HG02938 (cell line): ENCODE measurements around the gene TMEM219.

ENCODE experiments used
- ATAC-seq: cut with Tn5 transposase; IDR thresholded peaks from one replicate; pipeline ENCODE4 v1.9.1; 2021; ENCODE audit warnings: mild to moderate bottlenecking, moderate library complexity; ENCODE audit not compliant: unreplicated experiment

The TMEM219 gene

DNA sequence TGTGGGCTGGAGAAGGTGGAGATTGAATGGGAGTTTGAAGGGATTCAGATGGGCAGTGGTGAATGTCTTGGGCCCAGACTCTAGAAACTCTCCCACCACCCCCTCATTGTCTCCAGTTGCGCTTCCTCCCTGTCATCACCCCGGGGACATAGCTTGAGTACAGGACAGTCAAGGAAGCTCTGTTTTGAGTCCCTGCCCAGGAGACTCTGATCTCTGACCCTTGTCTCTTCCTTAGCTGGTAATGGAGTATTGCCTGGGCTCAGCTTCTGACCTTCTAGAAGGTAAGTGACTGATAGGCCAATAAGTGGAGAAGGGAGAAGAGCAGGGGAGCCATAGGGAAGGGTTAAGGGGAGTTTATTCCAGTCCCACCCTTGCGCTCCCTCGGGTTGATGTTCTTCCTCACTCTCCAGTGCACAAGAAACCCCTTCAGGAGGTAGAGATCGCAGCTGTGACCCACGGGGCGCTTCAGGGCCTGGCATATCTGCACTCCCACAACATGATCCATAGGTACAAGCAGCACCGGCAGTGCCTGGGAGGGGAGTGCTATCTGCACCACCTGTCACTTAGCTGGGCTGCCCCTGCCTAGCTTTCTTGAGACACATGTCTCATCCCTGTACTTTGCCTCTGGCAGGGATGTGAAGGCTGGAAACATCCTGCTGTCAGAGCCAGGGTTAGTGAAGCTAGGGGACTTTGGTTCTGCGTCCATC, 16.8 kb downstream of the TMEM219 start:
- no peak for ATAC-seq

DNA sequence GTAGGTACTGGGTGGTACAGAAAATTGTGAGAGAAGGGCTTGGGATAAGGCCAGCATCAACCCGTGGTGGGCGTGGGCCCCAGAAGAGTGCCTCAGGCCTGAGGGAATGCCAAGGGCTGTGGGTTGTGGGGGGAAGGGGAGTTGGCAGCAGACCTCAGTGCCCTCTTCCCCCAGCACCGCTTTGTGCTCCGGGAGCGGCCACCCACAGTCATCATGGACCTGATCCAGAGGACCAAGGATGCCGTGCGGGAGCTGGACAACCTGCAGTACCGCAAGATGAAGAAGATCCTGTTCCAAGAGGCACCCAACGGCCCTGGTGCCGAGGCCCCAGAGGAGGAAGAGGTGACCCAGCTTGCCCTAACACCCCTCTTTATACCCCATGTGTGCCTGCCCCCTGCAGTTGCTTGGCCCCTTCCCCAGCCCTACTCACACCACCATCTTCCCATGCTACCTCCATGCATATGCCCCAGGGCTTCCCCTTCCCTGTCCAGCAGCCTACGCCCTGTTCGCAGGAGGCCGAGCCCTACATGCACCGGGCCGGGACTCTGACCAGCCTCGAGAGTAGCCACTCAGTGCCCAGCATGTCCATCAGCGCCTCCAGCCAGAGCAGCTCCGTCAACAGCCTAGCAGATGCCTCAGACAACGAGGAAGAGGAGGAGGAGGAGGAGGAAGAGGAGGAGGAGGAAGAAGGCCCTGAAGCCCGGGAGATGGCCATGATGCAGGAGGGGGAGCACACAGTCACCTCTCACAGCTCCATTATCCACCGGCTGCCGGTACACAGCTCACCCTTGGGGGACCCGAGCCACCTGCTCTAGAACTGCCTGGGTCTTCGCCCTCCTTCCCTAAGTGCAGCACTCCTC, 20.9 kb downstream of the TMEM219 start:
- no peak for ATAC-seq

DNA sequence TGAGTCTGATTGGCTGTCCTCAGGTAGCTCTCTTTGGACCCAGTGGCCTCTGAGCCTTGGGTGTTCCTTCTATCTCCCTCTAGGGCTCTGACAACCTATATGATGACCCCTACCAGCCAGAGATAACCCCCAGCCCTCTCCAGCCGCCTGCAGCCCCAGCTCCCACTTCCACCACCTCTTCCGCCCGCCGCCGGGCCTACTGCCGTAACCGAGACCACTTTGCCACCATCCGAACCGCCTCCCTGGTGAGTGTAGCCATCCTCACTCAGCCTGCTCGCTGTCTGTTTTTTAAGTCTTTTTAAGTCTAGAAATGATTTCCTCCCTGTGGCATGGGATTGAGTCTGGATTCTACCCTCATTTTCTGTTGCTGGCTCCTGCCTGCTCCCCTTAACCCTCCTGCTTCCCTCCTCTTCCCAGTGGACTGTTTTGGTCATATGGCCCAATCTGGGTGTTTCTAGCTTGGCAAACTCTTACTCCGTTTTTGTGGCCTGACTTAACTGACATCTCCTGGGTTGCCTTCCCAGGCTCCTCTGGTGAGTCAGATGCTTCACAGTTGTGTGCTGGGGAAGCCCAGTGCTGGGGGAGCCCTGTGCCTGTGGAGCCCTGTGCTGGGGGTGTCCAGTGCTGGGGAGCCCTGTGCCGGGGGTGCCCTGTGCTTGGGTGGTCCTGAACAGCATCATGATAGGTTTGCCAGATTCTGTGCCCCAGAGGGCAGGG, 21.7 kb downstream of the TMEM219 start:
- ATAC-seq = no peak

DNA sequence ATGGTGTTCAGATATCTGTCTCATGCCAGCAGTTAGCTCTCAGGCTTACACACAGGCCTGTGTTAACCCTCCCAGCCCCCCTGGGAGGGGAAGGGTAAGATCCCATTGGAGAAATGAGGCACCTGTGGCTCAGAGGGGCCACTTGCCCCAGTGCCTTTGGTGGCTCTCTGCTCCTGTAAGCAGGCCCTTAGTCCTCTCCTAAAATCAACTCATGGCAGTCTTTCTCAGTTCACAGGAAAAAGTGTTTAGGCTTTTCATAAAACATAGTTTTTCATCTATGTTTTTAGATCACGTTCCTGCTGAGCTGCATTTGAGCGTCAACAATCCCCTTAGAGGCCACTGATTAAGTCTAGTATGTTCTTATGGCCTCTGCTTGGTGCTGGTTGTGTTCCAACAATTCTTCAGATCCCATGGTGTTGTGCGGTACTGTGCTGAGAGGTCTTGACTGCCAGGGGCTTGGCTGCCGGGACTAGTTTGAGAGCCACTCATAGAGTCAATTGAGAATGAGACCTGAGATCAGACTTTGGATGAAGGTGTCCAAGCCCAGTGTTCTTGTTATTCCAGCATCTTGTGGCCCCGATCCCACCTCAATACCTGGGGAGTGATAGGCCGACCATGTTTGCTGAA, 22.4 kb downstream of the TMEM219 start:
- no peak for ATAC-seq

DNA sequence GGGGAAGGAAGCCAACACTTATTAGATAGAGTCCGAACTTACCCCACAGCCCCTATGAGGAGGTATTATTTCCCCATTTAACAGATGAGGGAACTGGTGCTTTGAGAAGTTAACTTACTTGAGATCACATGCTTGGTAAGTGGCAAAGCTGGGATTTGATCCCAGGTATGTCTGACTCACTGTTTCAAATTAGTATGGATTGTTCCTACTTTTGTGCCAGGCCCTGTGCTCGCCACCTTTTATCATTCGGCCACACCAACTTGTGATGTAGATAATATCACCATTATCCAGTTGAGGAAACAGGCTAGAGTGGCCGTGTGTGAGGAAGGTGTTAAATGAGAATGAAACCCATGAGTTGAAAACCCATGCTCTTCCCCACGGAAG, 22.9 kb downstream of the TMEM219 start:
- no peak for ATAC-seq

DNA sequence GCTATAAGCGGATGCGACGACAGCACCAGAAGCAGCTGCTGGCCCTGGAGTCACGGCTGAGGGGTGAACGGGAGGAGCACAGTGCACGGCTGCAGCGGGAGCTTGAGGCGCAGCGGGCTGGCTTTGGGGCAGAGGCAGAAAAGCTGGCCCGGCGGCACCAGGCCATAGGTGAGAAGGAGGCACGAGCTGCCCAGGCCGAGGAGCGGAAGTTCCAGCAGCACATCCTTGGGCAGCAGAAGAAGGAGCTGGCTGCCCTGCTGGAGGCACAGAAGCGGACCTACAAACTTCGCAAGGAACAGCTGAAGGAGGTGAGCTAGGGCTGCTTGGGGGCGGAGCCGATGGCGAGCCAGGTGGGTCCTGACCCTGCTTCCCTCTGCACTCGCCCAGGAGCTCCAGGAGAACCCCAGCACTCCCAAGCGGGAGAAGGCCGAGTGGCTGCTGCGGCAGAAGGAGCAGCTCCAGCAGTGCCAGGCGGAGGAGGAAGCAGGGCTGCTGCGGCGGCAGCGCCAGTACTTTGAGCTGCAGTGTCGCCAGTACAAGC, 23.5 kb downstream of the TMEM219 start:
- ATAC-seq = no peak

DNA sequence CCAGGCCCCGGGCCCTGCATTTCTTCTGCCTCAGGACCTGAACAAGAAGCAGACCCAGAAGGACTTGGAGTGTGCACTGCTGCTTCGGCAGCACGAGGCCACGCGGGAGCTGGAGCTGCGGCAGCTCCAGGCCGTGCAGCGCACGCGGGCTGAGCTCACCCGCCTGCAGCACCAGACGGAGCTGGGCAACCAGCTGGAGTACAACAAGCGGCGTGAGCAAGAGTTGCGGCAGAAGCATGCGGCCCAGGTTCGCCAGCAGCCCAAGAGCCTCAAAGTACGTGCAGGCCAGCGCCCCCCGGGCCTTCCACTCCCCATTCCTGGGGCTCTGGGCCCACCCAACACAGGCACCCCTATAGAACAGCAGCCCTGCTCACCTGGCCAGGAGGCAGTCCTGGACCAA, 24.4 kb downstream of the TMEM219 start:
- no peak for ATAC-seq

DNA sequence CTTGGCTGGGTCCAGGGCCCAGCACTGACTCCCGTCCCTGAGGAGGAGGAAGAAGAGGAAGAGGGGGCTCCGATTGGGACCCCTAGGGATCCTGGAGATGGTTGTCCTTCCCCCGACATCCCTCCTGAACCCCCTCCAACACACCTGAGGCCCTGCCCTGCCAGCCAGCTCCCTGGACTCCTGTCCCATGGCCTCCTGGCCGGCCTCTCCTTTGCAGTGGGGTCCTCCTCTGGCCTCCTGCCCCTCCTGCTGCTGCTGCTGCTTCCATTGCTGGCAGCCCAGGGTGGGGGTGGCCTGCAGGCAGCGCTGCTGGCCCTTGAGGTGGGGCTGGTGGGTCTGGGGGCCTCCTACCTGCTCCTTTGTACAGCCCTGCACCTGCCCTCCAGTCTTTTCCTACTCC, 25.1 kb downstream of the TMEM219 start:
- ATAC-seq = no peak

DNA sequence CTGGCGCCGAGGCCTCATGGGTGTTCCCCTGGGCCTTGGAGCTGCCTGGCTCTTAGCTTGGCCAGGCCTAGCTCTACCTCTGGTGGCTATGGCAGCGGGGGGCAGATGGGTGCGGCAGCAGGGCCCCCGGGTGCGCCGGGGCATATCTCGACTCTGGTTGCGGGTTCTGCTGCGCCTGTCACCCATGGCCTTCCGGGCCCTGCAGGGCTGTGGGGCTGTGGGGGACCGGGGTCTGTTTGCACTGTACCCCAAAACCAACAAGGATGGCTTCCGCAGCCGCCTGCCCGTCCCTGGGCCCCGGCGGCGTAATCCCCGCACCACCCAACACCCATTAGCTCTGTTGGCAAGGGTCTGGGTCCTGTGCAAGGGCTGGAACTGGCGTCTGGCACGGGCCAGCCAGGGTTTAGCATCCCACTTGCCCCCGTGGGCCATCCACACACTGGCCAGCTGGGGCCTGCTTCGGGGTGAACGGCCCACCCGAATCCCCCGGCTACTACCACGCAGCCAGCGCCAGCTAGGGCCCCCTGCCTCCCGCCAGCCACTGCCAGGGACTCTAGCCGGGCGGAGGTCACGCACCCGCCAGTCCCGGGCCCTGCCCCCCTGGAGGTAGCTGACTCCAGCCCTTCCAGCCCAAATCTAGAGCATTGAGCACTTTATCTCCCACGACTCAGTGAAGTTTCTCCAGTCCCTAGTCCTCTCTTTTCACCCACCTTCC, 25.6 kb downstream of the TMEM219 start:
- ATAC-seq = no peak

DNA sequence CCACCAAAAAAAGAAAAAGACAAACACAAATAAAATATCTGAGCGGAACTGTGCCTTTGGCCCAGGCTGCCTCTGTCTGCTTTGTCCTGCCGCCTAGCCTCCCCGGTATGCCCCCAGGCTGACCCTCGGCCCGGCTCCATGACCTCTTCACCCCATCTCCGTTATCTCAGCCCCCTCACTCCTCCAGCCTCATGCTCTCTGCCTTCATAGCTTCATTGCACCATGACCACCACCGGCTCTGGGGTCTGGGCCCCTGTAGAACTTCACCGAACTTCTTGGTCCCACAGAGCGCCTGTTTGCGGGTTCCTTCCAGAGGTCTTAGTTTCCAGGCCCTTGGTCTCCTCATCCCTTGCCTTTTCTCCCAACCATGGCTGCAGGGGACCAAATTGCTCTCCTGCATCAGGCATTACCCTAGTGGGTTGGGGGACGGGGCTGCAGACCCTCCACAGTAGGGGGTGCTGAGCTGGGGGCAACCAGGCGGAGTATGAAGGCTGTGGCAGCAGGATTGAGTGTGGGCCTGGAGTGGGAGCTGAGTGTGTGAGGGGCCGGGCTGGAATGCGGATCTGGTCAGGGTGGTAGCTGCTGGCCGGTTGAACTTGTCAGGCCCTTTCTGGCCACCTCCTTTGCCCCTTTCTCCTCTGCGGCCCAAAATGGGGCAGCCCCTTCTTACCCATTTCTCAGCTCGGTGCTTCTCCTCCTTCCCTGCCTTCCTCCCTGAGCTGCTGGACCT, 26.6 kb downstream of the TMEM219 start:
- ATAC-seq = no peak

DNA sequence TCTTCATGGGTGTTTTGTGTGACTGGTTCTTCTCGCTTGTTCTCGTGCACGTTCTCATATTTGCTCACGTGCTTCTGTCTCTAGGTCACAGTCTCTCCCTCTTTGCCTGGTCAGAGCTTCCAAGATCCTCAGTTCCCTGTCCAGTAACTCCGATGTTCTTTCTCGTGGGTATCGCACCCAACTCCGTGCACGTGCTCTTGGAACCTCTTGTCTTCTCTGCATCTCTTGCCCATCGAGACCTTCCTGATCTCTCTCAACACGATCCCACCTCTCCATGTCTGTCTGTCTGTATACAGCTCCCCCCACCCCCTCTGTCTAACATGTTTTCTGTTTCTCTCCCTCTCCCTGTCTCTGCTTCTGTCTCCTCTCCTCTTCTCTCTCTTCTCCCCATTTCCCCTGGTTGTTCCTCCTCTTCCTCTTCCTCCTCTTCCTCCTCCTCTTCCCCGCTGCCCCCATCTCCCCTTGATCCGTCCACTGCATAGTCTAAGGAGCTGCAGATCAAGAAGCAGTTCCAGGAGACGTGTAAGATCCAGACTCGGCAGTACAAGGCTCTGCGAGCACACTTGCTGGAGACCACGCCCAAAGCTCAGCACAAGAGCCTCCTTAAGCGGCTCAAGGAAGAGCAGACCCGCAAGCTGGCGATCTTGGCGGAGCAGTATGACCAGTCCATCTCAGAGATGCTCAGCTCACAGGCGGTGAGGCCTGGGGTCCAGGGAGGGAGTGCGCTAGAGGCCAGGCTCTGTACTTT, 27.4 kb downstream of the TMEM219 start:
- ATAC-seq = no peak

DNA sequence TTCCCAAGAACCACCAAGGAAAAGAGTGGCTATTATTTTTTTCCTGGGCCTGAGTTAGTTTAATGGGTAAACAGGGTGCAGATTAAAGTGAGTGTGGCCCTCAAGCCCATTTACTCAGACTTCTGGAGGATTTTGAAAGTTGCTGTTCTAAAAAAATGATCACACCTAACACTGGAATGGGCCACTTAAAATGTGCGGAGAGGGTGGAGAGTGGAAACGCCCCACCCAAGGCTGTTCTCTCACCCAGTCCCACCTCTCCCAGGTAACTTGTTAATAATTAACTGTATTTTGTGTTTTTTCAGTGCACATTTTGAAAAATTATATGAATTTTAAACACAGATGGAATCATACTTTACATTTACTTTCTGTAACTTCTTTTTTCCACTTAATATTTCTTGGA, 28.2 kb downstream of the TMEM219 start:
- ATAC-seq = no peak

DNA sequence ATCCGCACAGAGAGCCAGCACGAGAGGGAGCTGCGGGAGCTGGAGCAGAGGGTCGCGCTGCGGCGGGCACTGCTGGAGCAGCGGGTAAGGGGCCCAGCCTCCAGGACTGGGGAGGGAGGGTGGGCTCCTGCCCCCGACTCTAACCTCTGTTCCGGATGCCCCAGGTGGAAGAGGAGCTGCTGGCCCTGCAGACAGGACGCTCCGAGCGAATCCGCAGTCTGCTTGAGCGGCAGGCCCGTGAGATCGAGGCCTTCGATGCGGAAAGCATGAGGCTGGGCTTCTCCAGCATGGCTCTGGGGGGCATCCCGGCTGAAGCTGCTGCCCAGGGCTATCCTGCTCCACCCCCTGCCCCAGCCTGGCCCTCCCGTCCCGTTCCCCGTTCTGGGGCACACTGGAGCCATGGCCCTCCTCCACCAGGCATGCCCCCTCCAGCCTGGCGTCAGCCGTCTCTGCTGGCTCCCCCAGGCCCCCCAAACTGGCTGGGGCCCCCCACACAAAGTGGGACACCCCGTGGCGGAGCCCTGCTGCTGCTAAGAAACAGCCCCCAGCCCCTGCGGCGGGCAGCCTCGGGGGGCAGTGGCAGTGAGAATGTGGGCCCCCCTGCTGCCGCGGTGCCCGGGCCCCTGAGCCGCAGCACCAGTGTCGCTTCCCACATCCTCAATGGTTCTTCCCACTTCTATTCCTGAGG, 29.1 kb downstream of the TMEM219 start:
- ATAC-seq = no peak

DNA sequence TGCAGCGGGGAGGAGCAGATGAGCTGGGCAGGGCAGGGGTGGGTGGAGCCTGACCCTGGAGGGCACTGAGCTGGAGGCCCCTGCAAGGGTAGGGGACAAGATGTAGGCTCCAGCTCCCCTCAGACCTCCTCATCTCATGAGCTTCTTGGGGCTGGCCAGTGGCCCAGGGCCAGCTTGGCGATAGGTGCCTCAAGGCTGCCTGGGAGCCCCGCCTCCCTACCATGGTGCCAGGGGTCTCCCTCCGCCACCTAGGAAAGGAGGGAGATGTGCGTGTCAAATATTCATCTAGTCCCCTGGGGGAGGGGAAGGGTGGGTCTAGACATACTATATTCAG, 29.7 kb downstream of the TMEM219 start:
- no peak for ATAC-seq

DNA sequence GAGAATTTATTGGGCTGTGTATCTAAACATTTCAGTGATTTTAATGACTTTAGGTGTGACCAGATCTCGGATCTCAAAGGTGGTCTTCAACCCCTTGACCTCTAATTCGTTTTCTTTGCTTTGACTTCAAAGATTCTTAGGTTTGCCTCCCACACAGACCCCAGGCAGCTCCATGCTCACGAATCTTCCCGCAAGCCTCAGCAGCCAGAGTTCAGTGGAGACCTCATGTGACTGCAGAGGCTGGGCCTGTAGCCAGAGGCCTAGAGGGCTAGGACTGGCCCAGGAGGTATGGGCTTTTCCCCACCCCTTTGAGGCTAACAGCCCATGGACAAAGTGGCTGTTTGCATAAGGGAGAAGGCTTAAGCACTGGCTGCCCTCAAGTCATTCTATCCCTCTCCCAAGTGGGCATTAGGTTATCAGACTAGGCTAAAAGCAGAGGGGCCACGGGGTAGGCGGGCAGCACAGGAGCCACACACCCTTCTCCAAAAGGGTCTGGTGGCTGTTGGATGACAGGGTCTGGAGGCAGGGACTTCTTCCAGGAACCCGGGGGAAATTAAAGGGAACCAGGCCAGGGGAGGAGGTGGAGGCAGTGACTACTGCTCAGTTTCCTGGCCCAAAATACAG, 30.6 kb downstream of the TMEM219 start:
- no peak for ATAC-seq

DNA sequence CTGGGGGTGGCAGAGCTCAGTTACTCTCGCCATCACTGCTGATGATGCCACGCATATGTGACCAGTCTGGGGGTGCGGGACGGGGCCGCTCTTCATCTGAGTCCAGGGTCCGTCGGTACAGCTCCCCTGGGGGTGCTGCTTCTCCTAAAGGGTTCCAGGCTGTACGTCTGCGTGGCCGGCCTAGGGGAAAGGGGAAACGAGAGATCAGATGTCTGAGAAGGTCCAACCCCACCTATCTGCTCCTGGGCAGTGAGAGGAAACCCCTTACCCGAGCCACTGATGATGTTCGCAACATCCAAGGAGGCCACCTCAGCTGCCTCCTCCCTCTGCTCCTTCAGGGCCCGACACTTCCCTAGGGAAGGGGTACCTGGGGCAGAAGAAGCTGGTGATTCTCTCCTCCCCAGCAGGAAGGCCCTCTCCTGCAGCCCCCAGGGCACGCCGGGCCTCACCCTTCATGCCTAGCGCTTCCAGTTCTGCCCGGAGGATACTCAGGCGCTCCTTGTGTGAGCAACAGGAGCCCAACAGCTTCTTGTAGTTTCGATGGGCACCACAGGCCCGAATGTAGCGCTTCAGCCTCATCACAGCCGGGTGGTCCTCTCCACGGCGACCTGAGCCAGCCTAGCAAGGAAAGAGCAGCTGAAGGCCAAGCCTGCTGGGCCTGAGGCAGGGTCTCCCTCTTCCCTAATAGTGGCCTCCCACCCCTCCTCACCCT, 31.5 kb downstream of the TMEM219 start:
- ATAC-seq = no peak

DNA sequence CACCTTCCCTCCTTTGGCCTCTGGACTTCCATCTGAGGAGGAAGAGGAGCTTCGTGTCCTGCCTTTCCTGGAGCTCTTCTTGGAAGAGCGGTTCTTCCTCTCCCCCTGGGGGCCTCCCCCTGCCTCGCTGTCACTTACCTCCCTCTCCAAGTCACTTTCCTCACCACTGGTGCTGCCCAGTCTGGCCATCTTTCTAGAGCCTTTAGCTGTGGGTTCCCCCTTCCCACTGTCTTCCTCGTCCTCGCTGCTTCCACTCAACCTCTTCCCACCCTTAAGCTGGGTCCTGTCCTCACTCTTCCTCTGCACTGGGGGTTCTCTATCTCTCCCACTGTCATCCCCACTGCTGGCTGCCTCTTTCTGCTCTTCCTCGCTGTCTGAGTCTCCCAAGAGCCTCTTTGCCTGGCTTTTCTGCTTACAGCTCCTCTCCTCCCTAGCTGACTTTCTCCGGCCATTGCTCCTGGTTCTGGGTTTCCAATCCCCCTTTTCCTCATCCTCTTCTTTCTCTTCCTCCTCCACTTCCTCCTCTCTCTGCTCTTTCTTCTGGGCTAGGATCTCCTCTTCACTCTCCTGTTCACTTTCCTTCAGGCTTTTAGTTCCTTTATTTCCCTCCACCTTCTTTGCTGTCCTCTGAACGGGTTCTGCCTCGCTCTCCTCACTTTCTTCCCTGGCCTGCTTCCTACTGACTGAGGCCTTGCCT, 32.2 kb downstream of the TMEM219 start:
- ATAC-seq = no peak
